Spleen (tissue), 11 donors: Measurements from ENCODE around the gene LCE3C. TPM values are rescaled to one million over a fixed set of nuclear protein-coding genes. Genes with fewer than 3 reads are reported as not detected.

Source experiments
- DNase-seq: peaks from one replicate; pipeline ENCODE4 v3.0.0-alpha.2; 2020
- H3K27ac ChIP-seq, 8 donors: fragments of 200-600 bp; sonication (generic) in 7 of 8; 1 replicate in 4 of 8; 2 replicates in 4 of 8; pipeline versions ENCODE4 v1.5.0 to v1.8.0; 2016 to 2021; ENCODE audit warnings: inconsistent platforms in 4 of 8, mild to moderate bottlenecking in 4 of 8, moderate library complexity in 1 of 8
- H3K27me3 ChIP-seq, 7 donors: fragments of 200-600 bp; sonication (generic) in 6 of 7; replicated peaks in 1 of 7; 1 replicate in 4 of 7; 2 replicates in 3 of 7; pipeline versions ENCODE4 v1.5.0 to v1.8.0; 2016 to 2021; ENCODE audit warnings: inconsistent platforms in 3 of 7, mild to moderate bottlenecking in 1 of 7
- H3K36me3 ChIP-seq, 6 donors: fragments of 200-600 bp; sonication (generic) in 5 of 6; 1 replicate in 4 of 6; 2 replicates in 2 of 6; pipeline versions ENCODE4 v1.5.0 to v1.8.0; 2016 to 2021; ENCODE audit warnings: inconsistent platforms in 2 of 6
- H3K4me1 ChIP-seq, 6 donors: fragments of 200-600 bp; sonication (generic) in 5 of 6; 1 replicate in 3 of 6; 2 replicates in 3 of 6; pipeline versions ENCODE4 v1.5.0 to v1.8.0; 2016 to 2021; ENCODE audit warnings: inconsistent platforms in 3 of 6
- H3K4me3 ChIP-seq, 8 donors: fragments of 200-600 bp; sonication (generic) in 7 of 8; 1 replicate in 4 of 8; 2 replicates in 4 of 8; pipeline versions ENCODE4 v1.5.0 to v1.8.0; 2016 to 2021; ENCODE audit warnings: inconsistent platforms in 4 of 8, mild to moderate bottlenecking in 4 of 8, moderate library complexity in 2 of 8
- H3K9me3 ChIP-seq, 8 donors: fragments of 200-600 bp; sonication (generic) in 7 of 8; 1 replicate in 4 of 8; 2 replicates in 4 of 8; pipeline versions ENCODE4 v1.5.0 to v1.8.0; 2016 to 2021; ENCODE audit warnings: inconsistent platforms in 4 of 8
- POLR2A ChIP-seq, 3 donors: fragments of 450-650 bp; IDR thresholded peaks; one replicate each; pipeline ENCODE4 v1.5.1; 2017; ENCODE audit warnings: antibody characterized with exemption in 3 of 3, mild to moderate bottlenecking in 1 of 3
- POLR2AphosphoS5 ChIP-seq, 3 donors: sonication (generic); formaldehyde crosslinking; IDR thresholded peaks; one replicate each; pipeline ENCODE4 v1.5.1; 2017; ENCODE audit warnings: antibody characterized with exemption in 3 of 3
- WGBS, 5 donors: extraction: QIAGEN DNeasy Blood & Tissue Kit in 3 of 5; methylation state at CpG; one replicate each; pipeline versions ENCODE4 v1.1.5 to v1.1.7; 2013 to 2018; 5-methylcytosine and 5-hydroxymethylcytosine counted together
- intact Hi-C: fragments of 100-400 bp; cut with DNase I; formaldehyde crosslinking; loops from one replicate; pipeline ENCODE4 v1.15.0; 2023; ENCODE audit warnings: low total_unique reads
- polyA plus RNA-seq, 3 donors: library from polyadenylated mRNA; stranded (reverse); fragments of 200-250 nt; gene quantifications; one replicate each; pipeline ENCODE4 v1.2.1, GENCODE V29; 2013
- small RNA-seq, 4 donors: library from RNA; depleted of rRNA; stranded (forward); fragments of <200 nt; gene quantifications; one replicate each; pipeline ENCODE3, GENCODE V24; 2016
- total RNA-seq, 7 donors: library from RNA; depleted of rRNA in 3 of 7; stranded (reverse); fragments of >200 nt in 3 of 7; fragmentation: NEBNext Ultra II Directional in 4 of 7; extraction: Animal tissue kit (Norgen Biotek cat#: 25700) in 4 of 7; gene quantifications; one replicate each; pipeline versions ENCODE4 v1.1.0 to v1.2.1, GENCODE V29; 2016 to 2021
- TF ChIP-seq, protein P1 (sequence below), 11 experiments: fragments of 200-600 bp in 7 of 11; fragments of 450-650 bp in 4 of 11; sonication (generic) in 4 of 11; IDR thresholded peaks in 8 of 11; conservative IDR thresholded peaks in 3 of 11; 1 replicate in 7 of 11; 2 replicates in 4 of 11; pipeline versions ENCODE4 v1.4.0 to v1.8.0; 2016 to 2021; ENCODE audit warnings: antibody characterized with exemption in 11 of 11, inconsistent platforms in 4 of 11, mild to moderate bottlenecking in 1 of 11
- donor health status: healthy with polysubstance abuse.
- donor health status: DM: no; HTN: no; CAD: no; lungs with moderate emphysema.
- donor health status: DM: no; HTN: no; CAD: no.
- donor health status: Bipolar disorder and iron deficiency.
- donor health status: healthy.
- donor health status: DM: no; HTN: no; CAD: no.
- donor health status: DM: yes; HTN: yes; CAD: no.

Gene LCE3C
- total and polyA plus RNA-seq, 10 donors, result not detected

DNA sequence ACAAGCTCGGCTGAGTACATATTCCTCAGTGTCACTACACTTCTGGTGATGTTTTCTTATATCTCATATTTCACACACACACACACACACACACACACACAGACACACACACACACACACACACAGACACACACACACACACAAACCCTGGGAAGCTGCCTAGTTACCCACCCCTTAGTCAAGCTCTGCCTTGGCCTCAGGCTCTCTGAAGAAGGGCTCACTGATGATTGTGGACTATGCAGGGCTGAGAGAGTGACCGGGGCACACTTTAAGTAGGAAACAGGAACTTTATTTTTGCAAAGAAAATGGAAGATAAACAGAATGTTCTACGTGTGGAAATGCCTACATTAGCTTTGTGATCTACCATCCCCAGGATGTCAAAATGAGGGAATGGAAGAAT lies 43.9 kb downstream of the LCE3C start:
- peaks cover 0 to 7% (median 3%) of the 10 kb centered on the region in 8 donors for H3K9me3 ChIP-seq
- intact Hi-C loops, result no loop called here
- H3K27ac ChIP-seq, result no peak overlapping the region
- WGBS, 5 donors, result 54 to 74% (median 58%) methylated on average over 3 of the region's 3 CpGs
- TF ChIP-seq, protein P1, sequence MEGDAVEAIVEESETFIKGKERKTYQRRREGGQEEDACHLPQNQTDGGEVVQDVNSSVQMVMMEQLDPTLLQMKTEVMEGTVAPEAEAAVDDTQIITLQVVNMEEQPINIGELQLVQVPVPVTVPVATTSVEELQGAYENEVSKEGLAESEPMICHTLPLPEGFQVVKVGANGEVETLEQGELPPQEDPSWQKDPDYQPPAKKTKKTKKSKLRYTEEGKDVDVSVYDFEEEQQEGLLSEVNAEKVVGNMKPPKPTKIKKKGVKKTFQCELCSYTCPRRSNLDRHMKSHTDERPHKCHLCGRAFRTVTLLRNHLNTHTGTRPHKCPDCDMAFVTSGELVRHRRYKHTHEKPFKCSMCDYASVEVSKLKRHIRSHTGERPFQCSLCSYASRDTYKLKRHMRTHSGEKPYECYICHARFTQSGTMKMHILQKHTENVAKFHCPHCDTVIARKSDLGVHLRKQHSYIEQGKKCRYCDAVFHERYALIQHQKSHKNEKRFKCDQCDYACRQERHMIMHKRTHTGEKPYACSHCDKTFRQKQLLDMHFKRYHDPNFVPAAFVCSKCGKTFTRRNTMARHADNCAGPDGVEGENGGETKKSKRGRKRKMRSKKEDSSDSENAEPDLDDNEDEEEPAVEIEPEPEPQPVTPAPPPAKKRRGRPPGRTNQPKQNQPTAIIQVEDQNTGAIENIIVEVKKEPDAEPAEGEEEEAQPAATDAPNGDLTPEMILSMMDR (IDR thresholded peaks at IDR 0.05 in 8 of 11, conservative IDR thresholded peaks at IDR 0.05 in 3 of 11), result no peak
- TF ChIP-seq POLR2AphosphoS5 (IDR thresholded peaks at IDR 0.05) (no peak), POLR2A (IDR thresholded peaks at IDR 0.05) (no peak)
- peaks cover 0 to 21% (median 0%) of the 10 kb centered on the region in 7 donors for H3K27me3 ChIP-seq
- no peak overlapping the region for H3K4me3 ChIP-seq
- DNase-seq, result no peak
- H3K36me3 ChIP-seq, result no peaks in the 10 kb centered on the region
- H3K4me1 ChIP-seq, result no peaks in the 10 kb centered on the region

DNA sequence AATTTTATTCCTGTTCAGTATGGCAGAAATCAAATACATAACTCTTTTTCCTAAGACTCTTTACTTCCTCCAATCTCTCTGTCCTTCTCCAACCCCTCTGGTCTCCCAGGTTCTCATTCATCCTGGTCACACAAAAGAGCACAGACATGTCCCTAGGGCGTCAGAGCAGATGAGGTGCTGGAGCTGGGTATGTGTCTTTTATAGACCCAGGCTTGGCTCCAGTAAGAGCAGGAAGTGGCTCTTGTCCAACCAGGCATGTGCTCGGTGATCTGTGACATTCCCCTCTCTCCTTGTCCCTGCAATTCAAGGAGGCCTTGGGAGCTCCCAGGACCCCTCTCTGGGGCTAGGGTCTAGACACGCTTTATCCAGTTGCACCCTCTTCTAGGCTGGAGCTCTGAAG lies 45.1 kb downstream of the LCE3C start:
- no peak overlapping the region for H3K27ac ChIP-seq
- no peaks in the 10 kb centered on the region for H3K4me1 ChIP-seq
- no peaks in the 10 kb centered on the region for H3K9me3 ChIP-seq
- H3K36me3 ChIP-seq, result no peaks in the 10 kb centered on the region
- H3K27me3 ChIP-seq, result peaks cover 0 to 27% (median 0%) of the 10 kb centered on the region in 7 donors
- no peak overlapping the region for H3K4me3 ChIP-seq
- TF ChIP-seq, protein P1 (IDR thresholded peaks at IDR 0.05 in 8 of 11, conservative IDR thresholded peaks at IDR 0.05 in 3 of 11), result no peak
- no peak for TF ChIP-seq POLR2AphosphoS5 (IDR thresholded peaks at IDR 0.05)
- no peak for TF ChIP-seq POLR2A (IDR thresholded peaks at IDR 0.05)
- intact Hi-C loops, result no loop called here
- DNase-seq, result no peak
- 40 to 73% (median 51%) methylated on average over 3 of the region's 3 CpGs for WGBS, 5 donors

GRCh38 chr1:152646656-152647055 lies 46.6 kb downstream of the LCE3C start:
- no peak for TF ChIP-seq POLR2A (IDR thresholded peaks at IDR 0.05)
- no peaks in the 10 kb centered on the region for H3K4me1 ChIP-seq
- no peak overlapping the region for H3K4me3 ChIP-seq
- no peaks in the 10 kb centered on the region for H3K36me3 ChIP-seq
- H3K9me3 ChIP-seq, result no peaks in the 10 kb centered on the region
- DNase-seq, result no peak
- peaks cover 0 to 30% (median 0%) of the 10 kb centered on the region in 7 donors for H3K27me3 ChIP-seq
- intact Hi-C loops, result no loop called here
- no peak overlapping the region for H3K27ac ChIP-seq

Small RNA genes within 50 kb of the gene (small RNA-seq; reads per million reads assigned to genes)
- 0 reads per million in 4 donors for gene LCE3A
- 0 reads per million in 4 donors for gene LCE3B

Other genes with a start within 250 kb of the LCE3C start
- under 1 TPM in 1 of 7 donors, not detected in 6; 0.07 TPM for gene FLG2, start 240.2 kb upstream of the LCE3C start, total RNA-seq
- gene FLG2, start 240.2 kb upstream of the LCE3C start, polyA plus RNA-seq, result not detected
- gene CRNN, start 186.0 kb upstream of the LCE3C start, total RNA-seq, result not detected
- 1 to 10 TPM in 1 of 3 donors, under 1 TPM in 2; 0.11 to 2.2 (median 0.39) TPM for gene CRNN, start 186.0 kb upstream of the LCE3C start, polyA plus RNA-seq
- not detected for gene LCE5A, start 89.4 kb upstream of the LCE3C start, total RNA-seq
- gene LCE5A, start 89.4 kb upstream of the LCE3C start, polyA plus RNA-seq, result not detected
- gene CRCT1, start 85.8 kb upstream of the LCE3C start, total RNA-seq, result not detected
- gene CRCT1, start 85.8 kb upstream of the LCE3C start, polyA plus RNA-seq, result under 1 TPM in 1 of 3 donors, not detected in 2; 0.99 TPM
- not detected for gene LCE3E, start 33.5 kb upstream of the LCE3C start, total RNA-seq
- not detected for gene LCE3E, start 33.5 kb upstream of the LCE3C start, polyA plus RNA-seq
- gene LCE3D, start 19.7 kb upstream of the LCE3C start, total RNA-seq, result not detected
- under 1 TPM in 1 of 3 donors, not detected in 2; 0.32 TPM for gene LCE3D, start 19.7 kb upstream of the LCE3C start, polyA plus RNA-seq
- not detected for gene LCE3B, start 13.6 kb downstream of the LCE3C start, total RNA-seq
- gene LCE3B, start 13.6 kb downstream of the LCE3C start, polyA plus RNA-seq, result not detected
- not detected for gene LCE3A, start 22.9 kb downstream of the LCE3C start, total RNA-seq
- gene LCE3A, start 22.9 kb downstream of the LCE3C start, polyA plus RNA-seq, result not detected
- not detected for gene LCE2D, start 63.1 kb downstream of the LCE3C start, total RNA-seq
- not detected for gene LCE2D, start 63.1 kb downstream of the LCE3C start, polyA plus RNA-seq
- gene LCE2C, start 75.0 kb downstream of the LCE3C start, total RNA-seq, result not detected
- gene LCE2C, start 75.0 kb downstream of the LCE3C start, polyA plus RNA-seq, result not detected
- gene LCE2B, start 85.9 kb downstream of the LCE3C start, total RNA-seq, result not detected
- not detected for gene LCE2B, start 85.9 kb downstream of the LCE3C start, polyA plus RNA-seq
- not detected for gene LCE2A, start 98.1 kb downstream of the LCE3C start, total RNA-seq
- gene LCE2A, start 98.1 kb downstream of the LCE3C start, polyA plus RNA-seq, result not detected
- gene LCE4A, start 107.9 kb downstream of the LCE3C start, total RNA-seq, result not detected
- not detected for gene LCE4A, start 107.9 kb downstream of the LCE3C start, polyA plus RNA-seq
- not detected for gene KPRP, start 157.8 kb downstream of the LCE3C start, total RNA-seq
- not detected for gene KPRP, start 157.8 kb downstream of the LCE3C start, polyA plus RNA-seq
- gene LCE1F, start 174.9 kb downstream of the LCE3C start, total RNA-seq, result not detected
- gene LCE1F, start 174.9 kb downstream of the LCE3C start, polyA plus RNA-seq, result not detected
- not detected for gene LCE1E, start 186.0 kb downstream of the LCE3C start, total RNA-seq
- gene LCE1E, start 186.0 kb downstream of the LCE3C start, polyA plus RNA-seq, result not detected
- not detected for gene LCE1D, start 196.5 kb downstream of the LCE3C start, total RNA-seq
- gene LCE1D, start 196.5 kb downstream of the LCE3C start, polyA plus RNA-seq, result not detected
- not detected for gene LCE1C, start 206.4 kb downstream of the LCE3C start, total RNA-seq
- not detected for gene LCE1C, start 206.4 kb downstream of the LCE3C start, polyA plus RNA-seq
- gene LCE1B, start 211.7 kb downstream of the LCE3C start, total RNA-seq, result not detected
- gene LCE1B, start 211.7 kb downstream of the LCE3C start, polyA plus RNA-seq, result not detected
- not detected for gene LCE1A, start 227.2 kb downstream of the LCE3C start, total RNA-seq
- not detected for gene LCE1A, start 227.2 kb downstream of the LCE3C start, polyA plus RNA-seq
- not detected for gene LCE6A, start 242.6 kb downstream of the LCE3C start, total RNA-seq
- not detected for gene LCE6A, start 242.6 kb downstream of the LCE3C start, polyA plus RNA-seq